ENCODE results near the gene P3H2.

DNA sequence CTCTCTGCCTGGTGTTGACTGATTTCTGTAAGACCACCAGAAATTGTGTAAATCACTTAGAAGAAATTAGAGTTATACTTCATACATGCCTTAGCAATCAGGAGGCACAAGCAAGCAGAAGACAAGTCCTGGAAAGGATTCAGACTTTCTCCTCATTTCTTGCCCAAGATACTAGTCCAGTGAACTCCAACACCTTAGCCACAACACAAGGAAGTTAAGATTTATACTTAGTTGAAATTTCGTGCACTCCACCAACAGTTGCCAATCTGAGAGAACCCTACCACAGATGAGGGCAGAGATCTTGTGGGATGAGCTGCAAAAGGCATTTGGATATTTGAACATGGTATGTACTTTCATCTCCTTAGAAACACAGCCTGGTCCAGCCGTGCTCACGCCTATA is 2.3 kb downstream of the P3H2 start:
- no peak for TF ChIP-seq EZH2 (IDR thresholded peaks at IDR 0.05)
- TF ChIP-seq POLR2AphosphoS5 (IDR thresholded peaks at IDR 0.05; ENCODE audit: borderline replicate concordance, low read depth, low read length) = no peak
- no peak for TF ChIP-seq FOXP2 (optimal IDR thresholded peaks at IDR 0.05; ENCODE audit: control extremely low read depth, extremely low read length, insufficient read depth)
